Activated naive CD8-positive, alpha-beta T cell treated with anti-CD3 and anti-CD28 coated beads for 36 hours (primary cell): ENCODE results near the gene FEV. TPM values are rescaled to one million over a fixed set of nuclear protein-coding genes. Genes with fewer than 3 reads are reported as not detected.

Experiments
- DNase-seq: peaks from one replicate; pipeline ENCODE4 v3.0.0; 2021
- H3K27ac Mint-ChIP-seq: one replicate; pipeline ENCODE4 v1.8.0; 2022; ENCODE audit warnings: mild to moderate bottlenecking, moderate library complexity, mixed read lengths
- H3K27me3 Mint-ChIP-seq: one replicate; pipeline ENCODE4 v1.8.0; 2022; ENCODE audit warnings: mild to moderate bottlenecking, mixed read lengths
- H3K36me3 Mint-ChIP-seq: one replicate; pipeline ENCODE4 v1.8.0; 2021; ENCODE audit warnings: mild to moderate bottlenecking, mixed read lengths
- H3K4me1 Mint-ChIP-seq: one replicate; pipeline ENCODE4 v1.8.0; 2021; ENCODE audit warnings: mixed read lengths
- H3K4me3 Mint-ChIP-seq: one replicate; pipeline ENCODE4 v1.8.0; 2022; ENCODE audit warnings: mild to moderate bottlenecking, moderate library complexity, mixed read lengths
- H3K9me3 Mint-ChIP-seq: one replicate; pipeline ENCODE4 v1.8.0; 2022; ENCODE audit warnings: mixed read lengths
- total RNA-seq, 2 experiments: library from RNA; stranded (reverse); gene quantifications; one replicate each; pipeline ENCODE4 v1.2.3, GENCODE V29; 2021

FEV gene
- total RNA-seq, 2 experiments from 2014 or later: not detected

DNA sequence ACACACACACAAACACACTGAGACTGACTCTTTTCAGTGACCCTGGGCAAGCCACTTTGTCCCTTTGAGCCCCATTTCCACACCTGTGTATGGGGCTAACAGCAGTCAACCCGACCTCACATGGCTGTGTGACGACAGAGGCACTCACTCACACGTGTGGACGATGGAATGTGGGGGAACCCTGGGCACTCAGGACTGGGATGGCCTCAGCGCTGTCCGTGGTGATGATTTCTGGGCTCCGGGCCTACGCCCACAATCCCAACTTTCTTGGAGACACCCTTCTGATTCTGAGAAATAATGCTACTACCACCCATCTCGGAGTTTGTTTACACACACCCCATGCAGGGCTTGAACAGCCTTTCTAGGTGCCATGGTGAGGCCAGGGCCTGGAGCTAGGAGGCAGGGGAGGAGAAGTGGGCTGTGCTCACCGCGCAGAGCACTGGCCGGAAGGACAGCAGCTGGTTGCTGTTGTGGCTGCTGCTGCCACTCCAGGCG, 6.7 kb upstream of the FEV start:
- Mint-ChIP-seq H3K27ac (no peak overlapping the region), H3K4me1 (peaks cover 2% of the 10 kb centered on the region), H3K4me3 (no peak overlapping the region), H3K9me3 (no peaks in the 10 kb centered on the region), H3K27me3 (peaks cover 91% of the 10 kb centered on the region), H3K36me3 (no peaks in the 10 kb centered on the region)
- no peak for DNase-seq

DNA sequence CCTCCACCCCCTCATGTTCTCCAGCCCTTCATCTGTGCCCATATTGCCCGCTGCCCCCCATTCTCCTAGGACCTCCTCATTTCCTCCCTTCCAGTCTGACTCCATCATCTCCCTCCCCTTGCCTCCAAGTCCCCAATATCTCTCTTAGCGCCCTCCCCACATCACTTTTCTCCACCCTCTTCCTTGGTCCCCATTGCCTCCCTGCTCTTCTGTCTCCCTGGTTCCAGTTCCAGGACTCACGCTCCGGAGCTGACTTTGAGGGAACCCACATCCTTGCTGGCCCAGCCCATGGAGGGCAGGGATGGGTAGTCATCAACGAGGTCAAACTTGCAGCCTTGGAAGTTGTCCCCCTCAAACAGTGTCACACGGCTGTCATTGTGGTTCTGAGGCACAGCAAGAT, 5.6 kb upstream of the FEV start:
- DNase-seq: no peak
- H3K36me3 Mint-ChIP-seq: no peaks in the 10 kb centered on the region
- H3K27ac Mint-ChIP-seq: no peak overlapping the region
- H3K4me1 Mint-ChIP-seq: peaks cover 2% of the 10 kb centered on the region
- no peak overlapping the region for H3K4me3 Mint-ChIP-seq
- H3K9me3 Mint-ChIP-seq: no peaks in the 10 kb centered on the region
- H3K27me3 Mint-ChIP-seq: peaks cover 91% of the 10 kb centered on the region

DNA sequence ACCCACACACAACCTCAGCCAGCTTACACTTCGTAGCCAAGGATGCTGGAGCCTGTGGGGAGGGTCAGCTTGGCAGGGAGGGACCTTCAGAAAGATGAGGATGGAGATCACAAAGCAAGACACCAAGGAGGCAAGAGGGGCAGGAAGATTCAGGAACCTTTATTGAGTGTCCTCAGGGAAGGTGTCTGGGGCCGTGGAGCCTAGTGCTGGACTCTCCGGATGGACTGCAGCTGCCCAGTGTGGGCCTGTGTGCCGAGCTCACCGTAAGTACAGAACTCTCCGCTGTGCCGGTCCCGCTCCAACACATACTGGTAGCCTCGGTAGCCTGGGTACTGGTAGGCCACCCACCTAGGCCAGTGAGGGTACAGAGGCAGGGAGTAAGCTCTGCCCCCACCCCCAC, 5.1 kb upstream of the FEV start:
- Mint-ChIP-seq H3K4me1 (peaks cover 4% of the 10 kb centered on the region), H3K27ac (no peak overlapping the region)

DNA sequence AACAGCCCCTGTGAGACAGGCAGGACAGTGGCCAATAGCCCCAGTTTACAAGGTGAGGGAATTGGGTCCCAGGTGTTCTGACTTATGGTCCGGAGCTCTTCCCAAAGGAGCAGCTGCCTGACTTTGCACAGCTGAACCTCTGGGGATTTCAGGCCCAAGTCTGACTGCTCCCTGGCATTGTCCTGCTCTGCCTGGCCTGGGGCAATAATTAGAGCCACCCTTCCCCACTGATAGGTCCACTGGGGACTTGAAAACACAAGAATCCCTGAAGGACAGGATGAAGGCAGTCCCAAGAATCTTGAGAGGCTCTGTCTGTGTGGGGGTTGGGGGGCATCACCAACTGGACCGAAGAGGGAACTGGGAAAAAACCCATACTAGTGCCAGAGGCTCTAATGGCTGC, 3.7 kb upstream of the FEV start:
- H3K4me1 Mint-ChIP-seq: peaks cover 5% of the 10 kb centered on the region
- H3K9me3 Mint-ChIP-seq: no peaks in the 10 kb centered on the region
- H3K4me3 Mint-ChIP-seq: no peak overlapping the region
- H3K27me3 Mint-ChIP-seq: peaks cover 88% of the 10 kb centered on the region
- H3K27ac Mint-ChIP-seq: no peak overlapping the region
- DNase-seq: no peak
- no peaks in the 10 kb centered on the region for H3K36me3 Mint-ChIP-seq

More for the DNA sequence above, 5.1 kb upstream of the FEV start:
- Mint-ChIP-seq H3K36me3 (no peaks in the 10 kb centered on the region), H3K4me3 (no peak overlapping the region), H3K9me3 (no peaks in the 10 kb centered on the region), H3K27me3 (peaks cover 89% of the 10 kb centered on the region)
- no peak for DNase-seq

DNA sequence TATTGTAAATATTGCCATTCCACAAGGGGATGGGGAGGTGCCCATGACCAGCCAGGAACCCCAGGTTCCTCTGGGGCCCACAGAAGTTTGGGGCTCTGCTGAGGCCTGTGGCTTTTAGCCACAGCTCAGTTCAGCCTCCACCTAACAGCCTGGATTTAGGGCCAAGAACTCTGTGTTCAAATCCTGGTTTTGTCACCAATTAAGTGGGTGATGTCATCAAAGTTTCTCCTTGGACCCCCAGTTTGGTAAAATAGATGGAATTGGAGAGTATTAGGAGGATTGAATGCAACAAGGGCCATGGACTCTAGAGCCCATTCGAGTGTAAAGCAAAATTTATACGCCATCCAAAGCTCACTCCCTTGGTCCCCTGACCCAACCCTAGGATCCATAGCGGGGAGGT, 3.2 kb upstream of the FEV start:
- no peaks in the 10 kb centered on the region for H3K9me3 Mint-ChIP-seq
- no peak overlapping the region for H3K27ac Mint-ChIP-seq
- no peak for DNase-seq
- H3K4me3 Mint-ChIP-seq: no peak overlapping the region
- H3K4me1 Mint-ChIP-seq: peaks cover 7% of the 10 kb centered on the region
- peaks cover 91% of the 10 kb centered on the region for H3K27me3 Mint-ChIP-seq
- no peaks in the 10 kb centered on the region for H3K36me3 Mint-ChIP-seq

DNA sequence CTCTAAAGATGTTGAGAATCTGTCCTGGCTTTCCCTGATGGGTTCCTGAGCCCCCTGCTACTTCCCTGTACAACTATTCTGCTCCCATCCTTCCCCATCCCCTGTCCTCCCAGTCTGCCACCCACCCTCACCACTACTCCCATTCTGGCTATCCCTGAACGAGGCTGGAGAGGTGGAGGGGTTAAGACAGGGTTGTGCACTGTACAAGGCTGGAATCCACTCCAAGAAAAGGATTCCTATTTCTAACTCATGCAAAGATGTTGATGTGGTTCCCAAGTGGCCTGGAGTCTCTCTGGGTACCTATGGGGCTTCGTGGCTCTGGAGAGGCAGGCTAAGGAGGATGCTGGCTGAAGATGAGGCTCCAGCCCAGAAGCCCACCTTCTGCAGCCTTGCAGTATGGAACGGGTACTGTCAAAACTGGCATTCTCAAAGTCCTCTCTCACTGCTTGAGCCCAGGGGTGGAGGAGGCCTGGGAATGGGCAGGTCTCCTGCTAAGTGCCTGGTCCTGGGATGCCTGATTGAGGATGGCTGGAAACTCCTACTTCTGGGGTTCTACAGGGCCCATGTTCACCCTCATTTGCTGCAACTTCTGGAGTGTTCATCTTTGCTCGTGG, 1.3 kb upstream of the FEV start:
- no peak for DNase-seq
- Mint-ChIP-seq H3K27me3 (peaks cover 90% of the 10 kb centered on the region), H3K9me3 (no peaks in the 10 kb centered on the region), H3K4me3 (no peak overlapping the region), H3K27ac (no peak overlapping the region), H3K4me1 (peaks cover 15% of the 10 kb centered on the region), H3K36me3 (no peaks in the 10 kb centered on the region)

DNA sequence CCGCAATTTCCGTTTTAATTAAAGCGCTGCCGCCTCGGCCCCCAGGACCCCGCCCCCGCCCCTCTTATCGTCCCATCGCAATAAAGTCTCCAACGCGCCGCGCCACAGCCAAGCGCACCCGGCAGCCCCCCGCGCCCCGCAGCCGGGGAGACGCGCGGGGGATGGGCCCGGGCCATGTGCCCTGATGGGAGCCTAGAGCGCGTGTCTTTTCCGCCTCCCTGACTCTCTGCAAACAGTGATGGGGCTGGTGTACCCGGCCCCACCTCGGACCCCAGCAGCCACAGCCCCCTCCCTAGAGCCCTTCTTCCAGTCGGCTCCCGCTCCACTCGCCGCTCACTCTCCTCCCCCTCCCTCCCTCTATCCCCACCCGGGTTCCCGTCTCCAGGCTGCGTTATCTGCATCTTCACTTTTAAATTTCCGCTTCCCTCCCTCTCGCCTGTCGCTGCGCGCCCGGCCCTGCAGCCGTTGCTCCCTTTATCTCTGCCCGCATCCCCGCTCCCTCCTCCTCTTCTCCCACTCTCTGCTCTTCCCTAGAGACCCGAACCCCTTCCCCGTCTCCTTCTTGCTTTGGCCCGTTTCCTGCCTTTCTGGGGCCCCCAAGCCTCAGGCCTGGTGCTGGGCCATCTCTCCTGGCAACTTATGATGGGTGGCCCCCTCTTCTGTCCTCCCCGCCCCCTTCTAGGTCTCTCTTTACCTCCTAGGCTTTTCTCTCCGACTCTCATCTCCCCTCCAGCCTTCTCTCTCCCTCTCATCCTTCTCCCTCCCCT, 524 bp upstream of the FEV start:
- no peaks in the 10 kb centered on the region for H3K36me3 Mint-ChIP-seq
- peaks cover 89% of the 10 kb centered on the region for H3K27me3 Mint-ChIP-seq
- H3K9me3 Mint-ChIP-seq: no peaks in the 10 kb centered on the region
- H3K4me1 Mint-ChIP-seq: peaks cover 19% of the 10 kb centered on the region
- no peak overlapping the region for H3K4me3 Mint-ChIP-seq
- no peak overlapping the region for H3K27ac Mint-ChIP-seq
- no peak for DNase-seq

DNA sequence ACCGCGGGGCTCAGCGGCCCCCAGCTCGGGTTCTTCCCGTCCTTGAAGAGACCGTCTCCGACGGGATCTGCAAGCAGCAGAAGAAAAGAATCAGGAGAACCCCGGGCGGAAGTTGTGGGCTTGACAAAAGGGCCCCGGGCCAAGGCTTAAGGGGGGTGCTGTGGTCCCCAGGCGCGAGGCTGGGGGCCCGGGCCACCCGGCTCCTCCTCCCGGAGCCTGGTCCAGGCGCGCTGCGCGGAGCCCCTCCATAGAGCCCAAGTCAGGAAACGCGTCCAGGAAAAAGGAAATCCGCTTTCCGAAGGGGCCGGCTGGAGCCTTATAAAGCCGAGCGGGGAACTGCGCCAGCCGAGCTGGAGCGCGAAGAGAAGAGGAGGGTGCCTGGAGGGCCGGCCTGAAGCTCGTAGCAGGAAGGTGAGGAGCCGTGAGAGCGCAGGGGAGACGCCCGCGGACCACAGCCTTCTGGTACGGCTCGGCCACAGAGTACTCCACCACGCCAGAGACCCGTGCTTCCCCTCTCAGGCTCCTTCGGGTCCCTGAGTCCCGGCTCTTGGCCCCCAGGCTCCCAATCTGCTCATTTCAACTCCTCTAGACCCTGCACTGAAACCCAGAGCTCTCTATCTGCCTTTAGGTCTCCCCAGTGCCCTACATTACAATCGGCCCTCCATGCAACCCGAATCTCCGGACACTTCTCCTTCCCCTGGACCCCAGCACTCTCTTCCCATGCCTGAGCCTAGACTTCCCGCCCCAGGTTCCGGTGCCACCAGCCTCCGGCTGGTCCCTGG, 554 bp downstream of the FEV start:
- Mint-ChIP-seq H3K9me3 (no peaks in the 10 kb centered on the region), H3K27ac (no peak overlapping the region), H3K36me3 (no peaks in the 10 kb centered on the region), H3K4me1 (peaks cover 24% of the 10 kb centered on the region), H3K27me3 (peaks cover 89% of the 10 kb centered on the region), H3K4me3 (peak overlapping the region; percentile 48)
- DNase-seq: no peak

DNA sequence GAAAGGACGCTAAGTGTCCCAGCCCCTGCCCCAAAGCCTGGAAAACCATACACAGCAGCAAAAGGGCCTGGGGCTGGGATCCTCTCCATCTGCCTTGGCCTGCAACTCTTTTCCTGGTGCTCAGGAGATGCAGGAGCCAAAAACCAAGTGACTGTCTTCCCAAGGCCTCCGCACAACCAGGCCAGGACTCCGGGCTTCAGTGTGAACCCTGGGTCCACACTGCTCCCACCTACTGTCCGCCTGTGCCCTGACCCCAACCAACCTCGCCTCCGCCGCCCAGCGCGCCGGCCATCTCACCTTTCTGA, 1.1 kb downstream of the FEV start:
- H3K4me1 Mint-ChIP-seq: peaks cover 24% of the 10 kb centered on the region
- H3K27ac Mint-ChIP-seq: no peak overlapping the region
- H3K9me3 Mint-ChIP-seq: no peaks in the 10 kb centered on the region
- peaks cover 89% of the 10 kb centered on the region for H3K27me3 Mint-ChIP-seq
- no peak for DNase-seq
- H3K36me3 Mint-ChIP-seq: no peaks in the 10 kb centered on the region
- no peak overlapping the region for H3K4me3 Mint-ChIP-seq

DNA sequence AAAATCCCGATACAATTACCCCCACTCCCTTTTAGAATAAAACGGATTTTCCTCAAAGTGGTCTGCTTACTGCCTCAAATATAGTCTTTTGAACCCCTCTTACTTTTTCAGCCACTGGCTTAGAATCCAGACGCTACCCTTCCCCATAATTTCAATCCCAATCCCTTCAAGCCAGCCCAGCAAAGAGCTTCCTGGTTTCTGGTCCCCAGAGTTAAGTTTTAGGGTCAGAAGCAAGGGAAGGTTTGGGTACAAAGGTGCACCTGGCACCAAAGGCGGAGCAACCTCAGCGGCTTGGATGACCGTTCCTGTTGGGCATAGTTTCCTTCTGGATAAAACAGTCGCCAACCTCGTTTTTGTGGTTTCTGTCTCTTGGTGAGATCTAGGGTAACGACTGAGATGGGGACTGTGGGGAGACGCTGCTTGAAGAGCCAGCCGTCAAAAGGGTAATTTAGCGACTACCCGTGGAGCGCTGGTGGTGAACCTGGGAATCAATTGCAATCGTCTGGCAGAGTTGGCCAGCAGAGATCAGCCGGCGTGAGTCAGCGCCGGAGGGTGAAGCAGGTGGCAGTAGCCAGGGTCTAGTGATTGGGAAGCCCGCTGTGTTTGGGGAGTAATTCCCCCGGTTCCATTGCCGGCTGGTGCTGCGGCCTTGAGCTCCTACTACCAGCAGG, 1.6 kb downstream of the FEV start:
- H3K4me3 Mint-ChIP-seq: no peak overlapping the region
- H3K4me1 Mint-ChIP-seq: peaks cover 24% of the 10 kb centered on the region
- H3K36me3 Mint-ChIP-seq: no peaks in the 10 kb centered on the region
- no peak overlapping the region for H3K27ac Mint-ChIP-seq
- H3K27me3 Mint-ChIP-seq: peaks cover 88% of the 10 kb centered on the region
- H3K9me3 Mint-ChIP-seq: no peaks in the 10 kb centered on the region
- DNase-seq: no peak

DNA sequence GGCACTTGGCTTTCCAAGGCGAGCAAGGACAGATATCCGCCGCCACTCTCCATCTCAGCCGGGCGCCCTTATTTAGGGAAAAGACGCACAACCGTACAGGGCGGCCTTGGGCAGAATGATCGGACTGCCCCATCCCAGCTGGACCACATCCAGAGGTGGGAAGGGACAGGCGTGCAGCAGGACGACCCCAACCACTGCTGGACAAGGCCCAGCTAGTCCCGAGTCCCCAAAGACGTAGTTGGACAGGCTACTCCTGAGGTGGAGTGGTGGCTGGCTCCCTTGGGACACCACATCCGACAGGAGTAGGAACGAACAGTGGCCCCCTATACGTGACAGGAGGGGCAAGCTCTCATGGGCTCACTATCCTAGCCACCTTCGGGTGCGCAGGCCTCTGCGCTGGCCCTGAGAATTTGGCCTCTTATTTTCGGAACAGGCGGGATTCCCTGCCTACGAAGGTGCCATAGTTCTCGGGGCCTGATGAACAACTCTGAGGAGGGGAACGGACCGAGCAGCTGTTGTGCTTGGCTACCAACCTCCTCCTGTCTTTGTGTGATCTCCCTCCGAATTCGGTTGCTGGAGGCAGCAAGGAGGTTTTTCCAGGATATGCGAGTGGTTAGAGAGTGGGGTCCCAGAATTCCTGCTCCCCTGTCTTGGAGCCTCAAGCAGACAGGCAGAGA, 2.3 kb downstream of the FEV start:
- Mint-ChIP-seq H3K4me1 (peaks cover 24% of the 10 kb centered on the region), H3K27me3 (peaks cover 89% of the 10 kb centered on the region), H3K4me3 (peak overlapping the region; percentile 18), H3K36me3 (no peaks in the 10 kb centered on the region), H3K27ac (no peak overlapping the region), H3K9me3 (no peaks in the 10 kb centered on the region)
- DNase-seq: no peak

DNA sequence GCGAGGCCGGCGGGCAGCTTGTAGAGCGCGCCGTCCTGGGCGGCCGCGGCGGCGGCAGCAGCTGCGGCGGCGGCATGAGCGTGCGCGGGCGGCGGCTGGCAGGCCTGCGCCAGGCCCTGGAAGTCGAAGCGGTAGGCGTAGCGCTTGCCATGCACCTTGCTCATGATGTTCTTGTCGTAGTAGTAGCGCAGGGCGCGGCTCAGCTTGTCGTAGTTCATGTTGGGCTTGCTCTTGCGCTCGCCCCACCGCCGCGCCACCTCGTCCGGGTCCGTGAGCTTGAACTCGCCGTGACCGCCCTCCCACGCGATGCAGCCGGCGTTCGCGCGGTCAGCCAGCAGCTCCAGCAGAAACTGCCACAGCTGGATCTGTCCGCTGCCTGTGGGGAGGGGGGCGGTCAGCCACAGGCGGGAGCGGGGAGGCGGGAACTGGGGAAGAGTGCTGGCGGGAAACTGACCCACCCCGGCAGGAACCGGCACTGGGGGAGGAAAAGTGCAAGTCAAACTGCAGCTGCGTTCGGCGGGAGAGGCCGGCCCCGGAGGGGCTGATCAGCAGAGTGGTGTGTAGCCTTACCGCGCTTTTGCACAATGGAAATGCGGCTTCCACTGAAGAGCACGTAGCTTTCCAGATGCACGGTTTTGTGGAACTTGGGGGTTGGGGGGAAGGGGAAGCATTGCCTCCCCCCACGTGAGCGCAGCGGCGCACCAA, 3.0 kb downstream of the FEV start:
- DNase-seq: peak; percentile 48
- Mint-ChIP-seq H3K27ac (no peak overlapping the region), H3K4me3 (peak overlapping the region; percentile 18), H3K27me3 (peaks cover 89% of the 10 kb centered on the region), H3K4me1 (peaks cover 24% of the 10 kb centered on the region), H3K36me3 (no peaks in the 10 kb centered on the region), H3K9me3 (no peaks in the 10 kb centered on the region)

DNA sequence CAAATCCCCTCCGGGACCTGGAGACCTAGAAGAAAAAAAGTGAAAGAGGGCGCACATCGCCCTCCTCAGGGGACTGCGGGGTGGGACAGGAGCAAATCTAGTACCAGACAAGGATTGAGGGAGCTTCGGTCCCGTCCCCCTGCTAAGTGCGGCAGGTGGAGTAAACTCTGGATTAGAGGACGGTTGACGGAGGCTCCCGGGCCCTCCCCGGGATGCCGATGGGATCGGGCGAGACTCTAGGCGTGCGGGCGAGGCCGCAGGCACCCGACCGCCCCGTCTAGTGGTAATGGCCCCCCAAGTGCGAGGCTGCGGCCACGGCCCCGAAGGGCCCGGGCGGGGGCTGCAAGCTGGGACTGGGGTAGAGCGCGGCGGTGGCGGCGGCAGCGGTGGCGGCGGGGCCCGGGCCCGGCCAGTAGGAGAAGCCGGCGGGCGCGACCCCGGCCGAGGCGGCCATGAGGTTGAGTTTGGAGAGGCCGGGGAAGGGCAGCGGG, 3.5 kb downstream of the FEV start:
- Mint-ChIP-seq H3K27ac (no peak overlapping the region), H3K4me3 (peak overlapping the region; percentile 48), H3K36me3 (no peaks in the 10 kb centered on the region), H3K9me3 (no peaks in the 10 kb centered on the region), H3K4me1 (peaks cover 24% of the 10 kb centered on the region), H3K27me3 (peaks cover 89% of the 10 kb centered on the region)
- DNase-seq: no peak
